Naive thymus-derived CD4-positive, alpha-beta T cell (primary cell): ENCODE measurements around the gene CD3G. TPM values are rescaled to one million over a fixed set of nuclear protein-coding genes. Genes with fewer than 3 reads are reported as not detected.

ENCODE experiments used
- ATAC-seq: fragments of 150-1000 bp; cut with Tn5 transposase; 2 replicates; pipeline ENCODE4 v1.10.0; 2021; ENCODE audit warnings: mild to moderate bottlenecking, moderate library complexity
- CTCF ChIA-PET: fragments of 350-600 bp; sonication (Branson Sonifier 250); formaldehyde crosslinking; loops from one replicate; lab custom pipeline; 2021; ENCODE audit warnings: antibody characterized with exemption; lab: Charles Lee
- POLR2A ChIA-PET: fragments of 350-600 bp; sonication (Branson Sonifier 250); formaldehyde crosslinking; loops from one replicate; lab custom pipeline; 2021; ENCODE audit warnings: antibody characterized with exemption, inconsistent platforms; lab: Charles Lee
- DNase-seq, 9 donors: peaks; one replicate each; pipeline versions ENCODE4 v3.0.0 to v3.0.0-alpha.2; 2020 to 2022; ENCODE audit warnings: mixed read lengths in 1 of 9
- H3K27ac ChIP-seq: one replicate; pipeline ENCODE4 v1.7.0; 2013; ENCODE audit warnings: mild to moderate bottlenecking, low read depth, low read length, moderate library complexity
- H3K27me3 ChIP-seq, 2 donors: one replicate each; pipeline ENCODE4 v1.7.0; 2013; ENCODE audit warnings: low read length in 2 of 2, mild to moderate bottlenecking in 2 of 2, moderate library complexity in 2 of 2; ENCODE audit not compliant: control insufficient read depth in 2 of 2, insufficient read depth in 2 of 2
- H3K36me3 ChIP-seq, 3 experiments: 1 replicate in 2 of 3; 2 replicates in 1 of 3; pipeline ENCODE4 v1.7.0; 2013; ENCODE audit warnings: low read length in 3 of 3, mild to moderate bottlenecking in 3 of 3, moderate library complexity in 1 of 3; ENCODE audit not compliant: insufficient read depth in 3 of 3, control insufficient read depth in 2 of 3
- H3K4me1 ChIP-seq, 2 donors: one replicate each; pipeline ENCODE4 v1.7.0; 2013; ENCODE audit warnings: low read length in 2 of 2, mild to moderate bottlenecking in 2 of 2, moderate library complexity in 1 of 2; ENCODE audit not compliant: control insufficient read depth in 2 of 2, insufficient read depth in 2 of 2
- H3K4me3 ChIP-seq: 2 replicates; pipeline ENCODE4 v1.7.0; 2013; ENCODE audit warnings: mild to moderate bottlenecking, low read length
- H3K9me3 ChIP-seq, 3 experiments: 1 replicate in 2 of 3; 2 replicates in 1 of 3; pipeline ENCODE4 v1.7.0; 2013; ENCODE audit warnings: low read length in 3 of 3; ENCODE audit not compliant: control insufficient read depth in 2 of 3
- H3K27ac Mint-ChIP-seq, 9 donors: one replicate each; pipeline ENCODE4 v1.8.0; 2020 to 2022; ENCODE audit warnings: mixed read lengths in 9 of 9, mild to moderate bottlenecking in 8 of 9, moderate library complexity in 5 of 9, inconsistent platforms in 2 of 9
- H3K27me3 Mint-ChIP-seq, 5 donors: one replicate each; pipeline ENCODE4 v1.8.0; 2021 to 2022; ENCODE audit warnings: mixed read lengths in 5 of 5, mild to moderate bottlenecking in 1 of 5
- H3K36me3 Mint-ChIP-seq, 5 donors: one replicate each; pipeline ENCODE4 v1.8.0; 2020 to 2022; ENCODE audit warnings: mixed read lengths in 5 of 5, mild to moderate bottlenecking in 3 of 5, inconsistent platforms in 1 of 5
- H3K4me1 Mint-ChIP-seq, 7 donors: one replicate each; pipeline ENCODE4 v1.8.0; 2020 to 2022; ENCODE audit warnings: mixed read lengths in 7 of 7, mild to moderate bottlenecking in 3 of 7, inconsistent platforms in 1 of 7
- H3K4me3 Mint-ChIP-seq, 10 donors: one replicate each; pipeline ENCODE4 v1.8.0; 2020 to 2022; ENCODE audit warnings: mild to moderate bottlenecking in 10 of 10, mixed read lengths in 10 of 10, moderate library complexity in 6 of 10, inconsistent platforms in 2 of 10
- H3K9me3 Mint-ChIP-seq, 11 donors: one replicate each; pipeline ENCODE4 v1.8.0; 2020 to 2022; ENCODE audit warnings: mixed read lengths in 11 of 11, mild to moderate bottlenecking in 4 of 11, inconsistent platforms in 1 of 11, moderate library complexity in 1 of 11
- intact Hi-C, 2 donors: fragments of 100-400 bp; cut with micrococcal nuclease; formaldehyde crosslinking; loops; one replicate each; pipeline ENCODE4 v1.15.1; 2023
- polyA plus RNA-seq, 2 donors: library from polyadenylated mRNA; unstranded; fragments of 300-500 nt; fragmentation: Illumina TruSeq; gene quantifications; one replicate each; pipeline ENCODE4 v1.2.3, GENCODE V29; 2021
- total RNA-seq, 6 experiments: library from RNA in 5 of 6; stranded (reverse) in 5 of 6; gene quantifications; 1 replicate in 5 of 6; 2 replicates in 1 of 6; pipeline ENCODE4 v1.2.3 and lab custom pipeline; 2021 to 2026

CD3G gene
- total and polyA plus RNA-seq, 7 experiments from 2014 or later = 122 to 459 (median 197) TPM

DNA sequence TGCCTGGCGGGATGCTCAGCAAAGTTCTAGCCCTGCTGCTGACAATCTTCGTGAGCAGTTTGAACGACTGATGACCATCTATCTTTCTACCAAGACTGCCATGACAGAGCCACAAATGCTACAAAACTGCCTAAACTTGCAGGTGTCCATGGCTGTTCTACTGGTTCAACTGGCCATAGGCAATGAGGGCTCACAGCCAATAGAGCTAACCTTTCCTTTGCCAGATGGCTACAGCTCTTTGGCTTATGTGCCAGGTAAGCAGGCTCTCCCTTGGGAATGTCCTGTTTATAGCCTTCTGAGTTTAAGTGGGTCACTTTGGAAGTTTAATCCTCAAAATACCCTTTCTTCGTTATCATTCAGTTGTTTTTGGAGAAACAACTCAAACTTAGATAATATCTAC is 35.4 kb downstream of the CD3G start:
- CTCF ChIA-PET = no interaction called here
- POLR2A ChIA-PET = interaction anchor here (0.8 kb wide), 1 partner anchor 11 kb away, joined by 3 read pairs; no protein-coding TSS in a partner anchor

DNA sequence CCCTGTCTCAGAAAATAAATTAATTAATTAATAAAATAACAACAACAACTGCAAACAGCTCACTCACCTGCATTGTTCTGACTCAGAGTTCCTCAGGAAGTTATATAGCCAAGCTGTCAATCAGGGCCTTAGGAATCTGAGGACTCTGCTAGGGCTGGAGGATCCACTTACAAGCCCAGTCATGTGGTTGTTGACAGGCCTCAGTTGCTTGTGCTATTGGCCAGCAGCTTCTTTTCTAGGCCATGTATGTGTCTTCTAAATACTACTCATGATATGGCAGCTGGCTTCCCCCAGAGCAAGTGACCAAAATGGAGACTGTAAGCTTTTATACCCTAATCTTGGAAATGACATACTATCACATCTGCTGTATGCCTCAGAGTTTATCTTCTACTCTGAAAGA is 36.4 kb downstream of the CD3G start:
- DNase-seq (no peak), ATAC-seq (no peak)
- Mint-ChIP-seq H3K4me3 (no peak overlapping the region), H3K27ac (peak overlapping the region in 1 of 9 donors; percentile 36), H3K9me3 (no peaks in the 10 kb centered on the region), H3K27me3 (no peaks in the 10 kb centered on the region), H3K4me1 (peaks cover 0 to 4% (median 0%) of the 10 kb centered on the region in 7 donors), H3K36me3 (peaks cover 8 to 57% (median 30%) of the 10 kb centered on the region in 5 donors)
- Histone ChIP-seq H3K36me3 (peaks cover 58 to 97% (median 62%) of the 10 kb centered on the region in 3 experiments), H3K9me3 (no peaks in the 10 kb centered on the region), H3K4me3 (no peak overlapping the region), H3K27ac (no peak overlapping the region), H3K27me3 (no peaks in the 10 kb centered on the region), H3K4me1 (no peaks in the 10 kb centered on the region)
- intact Hi-C loops = no loop called here
- ChIA-PET CTCF (interaction anchor here (0.5 kb wide), 1 partner anchor 19 kb away, joined by 6 read pairs; no protein-coding TSS in a partner anchor), POLR2A (interaction anchor here (0.6 kb wide), 1 partner anchor 145 kb away, joined by 3 read pairs; no protein-coding TSS in a partner anchor)

More for the DNA sequence above, 35.4 kb downstream of the CD3G start:
- no peak overlapping the region for H3K4me3 Mint-ChIP-seq
- peaks cover 0 to 4% (median 0%) of the 10 kb centered on the region in 7 donors for H3K4me1 Mint-ChIP-seq
- H3K27ac Mint-ChIP-seq = peak overlapping the region in 2 of 9 donors; percentile 33 to 67
- H3K9me3 ChIP-seq = no peaks in the 10 kb centered on the region
- no peaks in the 10 kb centered on the region for H3K4me1 ChIP-seq
- intact Hi-C loops = no loop called here
- H3K36me3 ChIP-seq = peaks cover 52 to 97% (median 53%) of the 10 kb centered on the region in 3 experiments
- ATAC-seq (no peak), DNase-seq (no peak)
- no peak overlapping the region for H3K27ac ChIP-seq
- H3K36me3 Mint-ChIP-seq = peaks cover 3 to 53% (median 29%) of the 10 kb centered on the region in 5 donors
- H3K9me3 Mint-ChIP-seq = no peaks in the 10 kb centered on the region
- no peak overlapping the region for H3K4me3 ChIP-seq
- H3K27me3 ChIP-seq = no peaks in the 10 kb centered on the region
- no peaks in the 10 kb centered on the region for H3K27me3 Mint-ChIP-seq

DNA sequence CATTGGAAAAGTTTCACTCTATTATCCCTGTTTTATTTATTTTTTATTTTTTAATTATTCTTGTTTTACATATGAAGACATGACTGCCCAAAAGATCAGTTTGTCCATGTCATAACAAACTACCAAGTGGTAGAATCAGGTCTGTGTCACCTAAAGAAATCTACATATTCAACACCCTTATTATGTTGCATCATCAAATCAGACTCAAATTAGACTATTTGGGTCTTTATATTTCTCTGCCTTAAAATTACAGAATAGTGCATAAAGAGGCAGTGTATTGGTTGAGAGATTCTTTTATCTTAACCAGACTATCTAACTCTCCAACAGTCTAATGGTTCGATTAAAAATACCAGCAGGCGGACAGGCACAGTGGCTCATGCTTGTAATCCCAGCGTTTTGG is 38.8 kb downstream of the CD3G start:
- no peak for ATAC-seq
- Histone ChIP-seq H3K9me3 (no peaks in the 10 kb centered on the region), H3K36me3 (peaks cover 69 to 100% (median 84%) of the 10 kb centered on the region in 3 experiments), H3K4me1 (no peaks in the 10 kb centered on the region), H3K27me3 (no peaks in the 10 kb centered on the region), H3K27ac (no peak overlapping the region), H3K4me3 (no peak overlapping the region)
- Mint-ChIP-seq H3K4me1 (no peaks in the 10 kb centered on the region), H3K9me3 (no peaks in the 10 kb centered on the region), H3K4me3 (no peak overlapping the region), H3K27me3 (no peaks in the 10 kb centered on the region), H3K27ac (peak overlapping the region in 1 of 9 donors; percentile 43), H3K36me3 (peaks cover 18 to 65% (median 37%) of the 10 kb centered on the region in 5 donors)
- ChIA-PET POLR2A (no interaction called here), CTCF (no interaction called here)
- intact Hi-C loops = no loop called here
- no peak for DNase-seq

DNA sequence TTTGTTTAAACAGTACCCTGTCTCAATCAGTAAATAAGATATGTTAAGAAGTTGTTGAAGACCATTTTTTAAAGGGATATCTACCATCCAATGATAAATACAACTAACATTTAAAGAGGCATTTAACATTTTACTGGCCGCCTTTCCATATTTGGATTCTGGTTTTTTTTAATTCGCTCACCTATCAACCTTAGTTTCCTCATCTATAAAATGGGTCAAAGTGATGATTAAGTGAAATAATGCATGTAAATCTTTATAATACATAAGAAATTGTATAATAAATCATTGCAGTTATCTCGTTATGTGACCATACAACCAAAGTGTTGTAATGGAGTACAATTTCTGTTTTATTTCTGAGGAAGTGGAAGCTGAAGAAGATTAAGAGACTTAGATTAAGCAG is 39.5 kb downstream of the CD3G start:
- DNase-seq (no peak), ATAC-seq (no peak)
- intact Hi-C loops = no loop called here
- Histone ChIP-seq H3K27ac (no peak overlapping the region), H3K9me3 (no peaks in the 10 kb centered on the region), H3K4me1 (no peaks in the 10 kb centered on the region), H3K27me3 (no peaks in the 10 kb centered on the region), H3K4me3 (no peak overlapping the region), H3K36me3 (peaks cover 62 to 100% (median 79%) of the 10 kb centered on the region in 3 experiments)
- H3K27me3 Mint-ChIP-seq = no peaks in the 10 kb centered on the region
- POLR2A ChIA-PET = no interaction called here
- H3K9me3 Mint-ChIP-seq = no peaks in the 10 kb centered on the region
- H3K4me1 Mint-ChIP-seq = no peaks in the 10 kb centered on the region
- CTCF ChIA-PET = no interaction called here
- no peak overlapping the region for H3K4me3 Mint-ChIP-seq
- peaks cover 18 to 62% (median 37%) of the 10 kb centered on the region in 5 donors for H3K36me3 Mint-ChIP-seq
- peak overlapping the region in 2 of 9 donors; percentile 13 to 47 for H3K27ac Mint-ChIP-seq

DNA sequence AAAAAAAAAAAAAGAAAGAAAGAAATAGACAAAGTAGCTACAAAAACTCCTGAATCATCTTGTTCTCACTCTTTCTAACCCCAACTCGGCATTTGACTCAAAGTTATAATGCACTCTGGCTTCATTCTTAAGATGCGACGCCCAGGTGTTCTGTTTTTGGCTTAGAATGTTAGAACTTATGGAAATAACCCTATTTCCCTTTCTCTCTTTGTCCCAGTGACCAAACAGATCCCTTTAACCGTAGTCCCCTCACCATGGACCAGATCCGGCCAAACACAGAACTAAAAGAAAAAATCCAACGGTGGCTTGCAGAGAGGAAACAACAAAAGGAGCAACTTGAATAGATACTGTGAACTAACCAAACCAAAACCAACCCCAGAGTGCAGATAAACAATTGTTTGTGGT is 52.0 kb downstream of the CD3G start:
- peaks cover 18 to 61% (median 29%) of the 10 kb centered on the region in 7 donors for H3K4me1 Mint-ChIP-seq
- ChIA-PET CTCF (no interaction called here), POLR2A (interaction anchor here (0.7 kb wide), 1 partner anchor 220 kb away, joined by 3 read pairs; the partner anchor contains the start of gene SCN2B)
- peak overlapping the region in 3 of 10 donors; percentile 30 to 72 (median 55) for H3K4me3 Mint-ChIP-seq
- no peaks in the 10 kb centered on the region for H3K27me3 Mint-ChIP-seq
- H3K4me3 ChIP-seq = no peak overlapping the region
- peaks cover 11 to 51% (median 13%) of the 10 kb centered on the region in 3 experiments for H3K36me3 ChIP-seq
- intact Hi-C loops = loop anchor here in 1 of 2 donors (1.0 to 5.0 kb wide), 2 partner anchors 42 to 194 kb away; no protein-coding TSS in a partner anchor
- ATAC-seq (no peak), DNase-seq (peak in 1 of 9 donors; percentile 25)
- peaks cover 26 to 43% of the 10 kb centered on the region in 2 donors for H3K4me1 ChIP-seq
- peaks cover 8 to 32% (median 21%) of the 10 kb centered on the region in 5 donors for H3K36me3 Mint-ChIP-seq
- no peaks in the 10 kb centered on the region for H3K9me3 Mint-ChIP-seq
- no peaks in the 10 kb centered on the region for H3K9me3 ChIP-seq
- H3K27me3 ChIP-seq = no peaks in the 10 kb centered on the region
- peak overlapping the region; percentile 49 for H3K27ac ChIP-seq
- H3K27ac Mint-ChIP-seq = peak overlapping the region; percentile 58 to 100 (median 97)

DNA sequence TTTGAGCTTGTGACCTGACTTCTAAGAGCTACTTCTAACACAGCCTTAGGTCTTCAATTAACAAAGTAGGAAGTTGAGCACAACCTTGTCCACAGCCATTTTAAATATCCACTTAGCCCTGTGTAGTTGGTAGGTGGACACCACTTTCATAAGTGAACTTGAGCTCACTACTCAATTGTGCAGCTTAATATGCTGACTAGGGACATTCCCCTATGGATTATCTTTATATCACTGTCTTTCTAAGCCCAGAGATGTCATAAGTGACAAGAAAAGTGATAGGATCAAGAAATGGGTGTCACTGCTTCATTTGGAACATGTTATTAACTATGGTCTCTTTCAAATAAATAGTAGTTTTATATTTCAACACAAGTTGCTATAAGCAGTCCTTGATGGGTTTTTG is 53.3 kb downstream of the CD3G start:
- no peak for ATAC-seq
- peak overlapping the region; percentile 97 for H3K27ac ChIP-seq
- Mint-ChIP-seq H3K36me3 (peaks cover 8 to 34% (median 15%) of the 10 kb centered on the region in 5 donors), H3K27me3 (peaks cover 0 to 2% (median 0%) of the 10 kb centered on the region in 5 donors), H3K9me3 (peaks cover 0 to 4% (median 0%) of the 10 kb centered on the region in 11 donors), H3K27ac (peak overlapping the region; percentile 74 to 100 (median 100)), H3K4me3 (peak overlapping the region in 1 of 10 donors; percentile 41), H3K4me1 (peaks cover 27 to 63% (median 43%) of the 10 kb centered on the region in 7 donors)
- ChIA-PET CTCF (interaction anchor here (0.5 to 1.5 kb wide), 2 partner anchors 42 to 91 kb away, joined by 3 to 6 read pairs; no protein-coding TSS in a partner anchor), POLR2A (interaction anchor here (0.6 to 4.1 kb wide), 7 partner anchors 22 to 93 kb away, joined by 3 to 31 read pairs (median 4); partner anchors contain the start of genes CD3E, KMT2A and UBE4A)
- intact Hi-C loops = loop anchor here in 1 of 2 donors (5.0 kb wide), 1 partner anchor 195 kb away; no protein-coding TSS in a partner anchor
- H3K36me3 ChIP-seq = peaks cover 9 to 46% (median 13%) of the 10 kb centered on the region in 3 experiments
- peaks cover 30 to 46% of the 10 kb centered on the region in 2 donors for H3K4me1 ChIP-seq
- H3K27me3 ChIP-seq = no peaks in the 10 kb centered on the region
- H3K9me3 ChIP-seq = no peaks in the 10 kb centered on the region
- H3K4me3 ChIP-seq = no peak overlapping the region
- DNase-seq = no peak
